ENCODE measurements around the gene FTL.

DNA sequence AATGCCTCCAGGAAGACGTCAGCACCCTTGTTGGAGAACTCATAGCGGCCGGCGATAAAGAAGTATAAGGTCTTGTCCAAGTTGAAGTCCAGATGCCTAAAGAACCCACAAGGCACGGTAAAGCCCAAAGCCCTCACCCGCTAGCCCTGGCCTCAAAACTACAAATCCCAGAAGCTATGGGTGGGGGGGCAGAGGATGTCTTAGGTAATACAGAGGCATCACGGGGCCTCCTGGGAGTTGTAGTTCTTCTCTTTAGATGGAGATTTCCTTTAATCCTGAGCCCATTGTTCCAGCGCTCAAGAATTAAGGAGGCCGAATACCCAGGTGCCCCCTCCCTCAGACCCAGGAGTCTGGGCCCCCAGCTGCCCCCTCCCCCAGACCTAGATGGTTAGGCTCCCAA, 17.2 kb downstream of the FTL start:
- TF ChIP-seq, protein P1, sequence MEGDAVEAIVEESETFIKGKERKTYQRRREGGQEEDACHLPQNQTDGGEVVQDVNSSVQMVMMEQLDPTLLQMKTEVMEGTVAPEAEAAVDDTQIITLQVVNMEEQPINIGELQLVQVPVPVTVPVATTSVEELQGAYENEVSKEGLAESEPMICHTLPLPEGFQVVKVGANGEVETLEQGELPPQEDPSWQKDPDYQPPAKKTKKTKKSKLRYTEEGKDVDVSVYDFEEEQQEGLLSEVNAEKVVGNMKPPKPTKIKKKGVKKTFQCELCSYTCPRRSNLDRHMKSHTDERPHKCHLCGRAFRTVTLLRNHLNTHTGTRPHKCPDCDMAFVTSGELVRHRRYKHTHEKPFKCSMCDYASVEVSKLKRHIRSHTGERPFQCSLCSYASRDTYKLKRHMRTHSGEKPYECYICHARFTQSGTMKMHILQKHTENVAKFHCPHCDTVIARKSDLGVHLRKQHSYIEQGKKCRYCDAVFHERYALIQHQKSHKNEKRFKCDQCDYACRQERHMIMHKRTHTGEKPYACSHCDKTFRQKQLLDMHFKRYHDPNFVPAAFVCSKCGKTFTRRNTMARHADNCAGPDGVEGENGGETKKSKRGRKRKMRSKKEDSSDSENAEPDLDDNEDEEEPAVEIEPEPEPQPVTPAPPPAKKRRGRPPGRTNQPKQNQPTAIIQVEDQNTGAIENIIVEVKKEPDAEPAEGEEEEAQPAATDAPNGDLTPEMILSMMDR (IDR thresholded peaks at IDR 0.05) = no peak
- TF ChIP-seq POLR2A (IDR thresholded peaks at IDR 0.05) (no peak), POLR2AphosphoS5 (IDR thresholded peaks at IDR 0.05) (no peak)
